ENCODE results near the gene STAT6. TPM values are rescaled to one million over a fixed set of nuclear protein-coding genes. Genes with fewer than 3 reads are reported as not detected.

STAT6 gene
- total RNA-seq, 2 experiments from 2014 or later = 127 to 128 TPM

- Mint-ChIP-seq H3K4me1 (peaks cover 28% of the 10 kb centered on the region), H3K27me3 (peaks cover 28% of the 10 kb centered on the region), H3K4me3 (no peak overlapping the region), H3K27ac (no peak overlapping the region), H3K36me3 (ENCODE audit: low read depth) (no peaks in the 10 kb centered on the region), H3K9me3 (no peaks in the 10 kb centered on the region)
- POLR2A ChIA-PET = interaction anchor here (0.8 to 2.3 kb wide), 4 partner anchors 9 to 64 kb away, joined by 3 to 8 read pairs (median 3); partner anchors contain the start of gene TAC3
- CTCF ChIA-PET = interaction anchor here (0.7 to 1.5 kb wide), 7 partner anchors 15 to 45 kb away, joined by 3 to 6 read pairs (median 4); partner anchors contain the start of gene TAC3
- no peak for DNase-seq
Measured at GRCh38 chr12:57046086-57046791, 64.9 kb downstream of the STAT6 start.

Other genes with a start within 250 kb of the STAT6 start
- not detected for gene SDR9C7, start 177.0 kb downstream of the STAT6 start, total RNA-seq
- gene RDH16, start 153.8 kb downstream of the STAT6 start, total RNA-seq = under 1 TPM; 0.28 to 0.53 TPM
- gene ZBTB39, start 104.8 kb downstream of the STAT6 start, total RNA-seq = 1 to 10 TPM; 7.7 to 7.8 TPM
- not detected for gene TAC3, start 94.8 kb downstream of the STAT6 start, total RNA-seq
- under 1 TPM; 0.28 to 0.65 TPM for gene MYO1A, start 61.2 kb downstream of the STAT6 start, total RNA-seq
- 10 to 100 TPM; 51.7 to 59.2 TPM for gene NEMP1, start 32.6 kb downstream of the STAT6 start, total RNA-seq
- 1 to 10 TPM; 8.7 to 9.6 TPM for gene NAB2, start 22.2 kb downstream of the STAT6 start, total RNA-seq
- gene LRP1, start 17.1 kb upstream of the STAT6 start, total RNA-seq = under 1 TPM; 0.60 to 0.86 TPM
- not detected for gene LRP1-AS, start 36.3 kb upstream of the STAT6 start, total RNA-seq
- gene NXPH4, start 105.4 kb upstream of the STAT6 start, total RNA-seq = 1 to 10 TPM in 1 of 2 experiments, under 1 TPM in 1; 0.81 to 1.1 TPM
- gene SHMT2, start 118.3 kb upstream of the STAT6 start, total RNA-seq = 100 to 1,000 TPM; 224 to 244 TPM
- 1 to 10 TPM; 4.1 to 4.5 TPM for gene STAC3, start 139.8 kb upstream of the STAT6 start, total RNA-seq

All from activated CD4-positive, alpha-beta memory T cell treated with anti-CD3 and anti-CD28 coated beads, Interleukin-2, amount 10 ng/mL, durations not matched to agents 7 days and 5 days (primary cell).